Erythroblast (primary cell): ENCODE results near the gene MPPE1.

Experiments used
- DNase-seq, 2 experiments: peaks; one replicate each; lab custom pipeline; 2025; lab: John Stamatoyannopoulos, UW
- GATA1 ChIP-seq: IDR thresholded peaks from 2 replicates; pipeline ENCODE4 v1.6.1; 2011; ENCODE audit warnings: low read depth, mild to moderate bottlenecking, control low read depth, low read length, moderate library complexity
- POLR2A ChIP-seq: IDR thresholded peaks from 2 replicates; pipeline ENCODE4 v1.6.1; 2011; ENCODE audit warnings: mild to moderate bottlenecking, low read length

MPPE1 gene

GRCh38 chr18:11884396-11885030 lies 23.6 kb downstream of the MPPE1 start:
- TF ChIP-seq POLR2A (no peak), GATA1 (no peak)

DNA sequence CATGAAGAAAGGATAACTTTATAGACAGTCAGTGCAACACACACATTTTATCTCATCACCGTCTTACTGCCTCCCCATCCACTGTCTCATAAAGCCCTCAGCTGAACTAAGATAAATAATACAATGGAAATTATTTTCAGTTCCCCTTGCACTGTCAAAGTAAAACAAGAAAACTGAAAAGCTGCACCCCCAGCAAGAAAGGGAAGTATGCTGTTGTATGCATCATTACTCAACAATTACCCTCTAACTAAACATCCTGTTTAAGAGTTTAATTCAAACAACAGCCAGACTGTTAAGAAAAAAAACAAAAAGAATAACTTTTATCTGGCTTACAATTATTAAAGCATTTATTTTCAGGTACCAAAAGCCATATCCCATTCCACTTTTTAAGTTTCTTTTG lies 25.0 kb downstream of the MPPE1 start:
- DNase-seq = no peak
- TF ChIP-seq POLR2A (no peak), GATA1 (no peak)

More at GRCh38 chr18:11884396-11885030, 23.6 kb downstream of the MPPE1 start:
- DNase-seq = no peak

DNA sequence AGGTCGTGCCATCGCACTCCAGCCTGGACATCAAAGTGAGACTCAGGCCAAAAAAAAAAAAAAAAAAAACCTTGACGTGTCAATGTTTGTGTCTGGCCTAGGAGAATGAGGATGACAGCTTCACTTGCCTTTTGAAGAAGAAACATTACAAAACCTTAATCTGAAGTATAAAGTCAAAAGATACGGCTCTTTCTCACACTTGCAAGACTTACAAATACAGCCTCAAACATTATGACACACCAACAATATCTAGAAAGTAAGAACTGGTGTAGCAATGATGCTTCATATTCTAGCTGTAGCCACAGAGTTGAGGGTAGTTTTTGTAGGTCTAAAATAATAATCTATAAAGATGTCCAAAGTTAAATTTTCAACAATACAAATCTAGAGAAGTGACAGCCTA lies 25.5 kb downstream of the MPPE1 start:
- TF ChIP-seq POLR2A = no peak
- TF ChIP-seq GATA1 = no peak
- DNase-seq = no peak

DNA sequence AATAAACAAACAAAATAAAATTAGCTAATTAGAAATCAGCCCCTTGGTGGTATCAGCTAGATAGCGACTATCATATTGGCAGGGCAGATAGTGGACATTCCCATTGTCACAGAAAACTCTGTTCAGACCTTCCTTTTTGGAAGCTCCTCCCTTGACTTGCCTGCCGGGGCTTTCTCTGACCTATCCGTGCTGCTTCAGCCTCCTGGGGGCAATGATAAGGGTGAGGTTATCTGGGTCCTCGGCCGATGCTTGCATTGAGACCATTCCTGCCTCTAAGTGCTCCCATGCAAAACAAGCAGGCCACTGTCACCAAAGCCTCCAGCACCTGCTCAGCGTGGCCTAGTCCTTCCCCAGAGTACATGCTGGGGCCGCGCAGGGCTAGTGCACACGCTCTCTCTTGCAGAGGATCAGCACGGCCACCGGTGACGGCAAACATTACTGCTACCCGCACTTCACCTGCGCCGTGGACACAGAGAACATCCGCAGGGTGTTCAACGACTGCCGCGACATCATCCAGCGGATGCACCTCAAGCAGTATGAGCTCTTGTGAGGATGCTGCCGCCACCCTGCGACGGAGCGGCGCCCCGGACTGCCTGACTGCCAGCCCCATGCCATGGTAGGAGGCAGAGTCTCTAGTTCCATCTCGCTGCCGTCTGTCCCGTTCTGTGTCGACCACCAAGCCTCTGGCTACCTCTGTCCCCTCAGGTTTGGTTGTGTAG lies 27.4 kb downstream of the MPPE1 start:
- peak; percentile 89 to 97 for DNase-seq
- TF ChIP-seq GATA1 (peak; percentile 27), POLR2A (no peak)

GRCh38 chr18:11877497-11878135 lies 30.5 kb downstream of the MPPE1 start:
- no peak for DNase-seq
- TF ChIP-seq GATA1 (no peak), POLR2A (no peak)

DNA sequence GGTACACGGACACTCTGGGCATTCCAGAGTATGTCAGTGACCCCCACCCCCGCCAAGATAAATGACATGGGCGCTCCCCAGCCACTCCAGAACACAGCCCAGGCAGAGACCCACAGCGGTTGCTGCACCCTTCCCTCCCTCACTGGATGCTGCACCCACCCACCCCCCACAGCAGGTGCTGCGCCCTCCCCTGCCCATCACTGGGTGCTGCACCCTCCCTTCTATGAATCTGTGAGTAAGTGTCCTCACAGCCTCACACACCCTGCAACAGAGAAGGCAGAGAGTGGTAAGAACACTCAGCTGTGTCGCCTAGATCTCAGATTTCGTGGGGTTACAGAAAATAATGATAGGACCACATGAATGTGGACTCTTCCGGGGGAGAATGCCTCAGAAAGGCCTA lies 33.4 kb downstream of the MPPE1 start:
- no peak for DNase-seq
- TF ChIP-seq GATA1 (no peak), POLR2A (no peak)

- DNase-seq = no peak
- no peak for TF ChIP-seq GATA1
- TF ChIP-seq POLR2A = no peak
Measured at GRCh38 chr18:11873670-11874340, 34.3 kb downstream of the MPPE1 start.

DNA sequence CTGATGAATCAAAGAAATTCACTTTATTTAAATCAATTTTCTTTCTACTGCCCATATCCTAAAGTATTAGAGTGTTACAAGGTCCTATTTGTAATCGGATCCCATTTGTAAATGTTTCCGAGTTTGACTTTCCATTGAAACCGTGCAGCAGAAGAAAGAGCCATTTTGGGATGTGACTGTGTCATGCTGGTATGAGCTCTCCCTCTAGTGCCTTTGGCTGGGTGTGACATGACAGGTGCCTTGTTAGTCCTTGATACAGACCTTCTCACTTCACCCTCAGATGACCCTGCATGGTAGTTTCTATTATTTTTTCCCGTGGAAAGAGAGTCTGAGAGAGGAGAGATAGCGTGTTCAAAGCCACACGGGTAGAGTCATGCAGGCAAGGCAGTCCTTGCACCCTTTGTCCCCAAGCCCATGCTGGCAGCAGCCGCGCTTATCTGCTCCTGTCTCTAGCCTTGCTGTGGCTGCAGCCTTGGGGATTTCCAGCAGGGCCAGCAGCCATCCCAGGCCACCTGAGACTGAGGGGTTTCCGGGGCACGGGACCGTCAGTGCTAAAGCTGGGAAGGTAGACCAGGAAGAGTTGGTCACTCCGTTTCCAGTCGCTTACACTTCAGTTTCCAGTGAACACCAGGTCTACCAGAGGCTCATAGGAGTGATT lies 35.5 kb downstream of the MPPE1 start:
- TF ChIP-seq GATA1 (no peak), POLR2A (no peak)
- peak; percentile 48 to 54 for DNase-seq

GRCh38 chr18:11871501-11871900 lies 36.6 kb downstream of the MPPE1 start:
- no peak for DNase-seq
- TF ChIP-seq GATA1 = no peak
- no peak for TF ChIP-seq POLR2A

GRCh38 chr18:11868230-11868629 lies 39.9 kb downstream of the MPPE1 start:
- DNase-seq = peak in 1 of 2 experiments; percentile 42
- no peak for TF ChIP-seq GATA1
- TF ChIP-seq POLR2A = no peak

GRCh38 chr18:11866764-11867163 lies 41.4 kb downstream of the MPPE1 start:
- DNase-seq = no peak
- TF ChIP-seq POLR2A (no peak), GATA1 (no peak)

- TF ChIP-seq POLR2A (no peak), GATA1 (no peak)
- no peak for DNase-seq
Measured at GRCh38 chr18:11866329-11866728, 41.8 kb downstream of the MPPE1 start.

DNA sequence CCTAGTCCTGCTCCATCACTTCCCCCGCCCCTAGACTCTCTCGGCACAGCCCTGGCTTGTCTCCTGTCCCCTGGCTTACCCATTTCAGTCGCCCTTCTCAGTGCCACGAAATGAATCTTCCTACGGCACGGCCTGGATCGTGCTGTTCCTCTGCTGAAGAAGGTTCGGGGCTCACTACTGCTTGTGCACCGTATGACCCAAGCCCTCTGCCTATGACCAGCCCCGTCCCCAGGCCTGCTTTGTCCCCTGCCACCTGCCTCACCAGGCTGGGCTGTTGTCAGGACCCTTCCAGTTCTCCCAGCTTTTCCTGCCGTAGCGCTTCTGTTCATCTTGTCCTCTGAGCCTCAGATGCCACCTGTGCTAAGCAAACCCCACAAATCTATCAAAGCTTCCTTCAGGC lies 43.0 kb downstream of the MPPE1 start:
- no peak for DNase-seq
- TF ChIP-seq POLR2A (no peak), GATA1 (no peak)

- no peak for DNase-seq
- TF ChIP-seq POLR2A (no peak), GATA1 (no peak)
Measured at GRCh38 chr18:11864471-11864870, 43.6 kb downstream of the MPPE1 start.
